ENCODE measurements around the gene CNDP2. TPM values are rescaled to one million over a fixed set of nuclear protein-coding genes. Genes with fewer than 3 reads are reported as not detected.

CNDP2 gene
- total RNA-seq, 1 experiment from 2014 or later, result 310 TPM

- Histone ChIP-seq H3K27me3 (ENCODE audit: control insufficient read depth, insufficient read depth, low read length) (no peaks in the 10 kb centered on the region; the same call in 1 of the 2 replicates), H3K9me3 (ENCODE audit: control insufficient read depth, insufficient read depth, low read depth, low read length) (no peaks in the 10 kb centered on the region), H3K4me3 (ENCODE audit: low read depth in 2 of 2, low read length in 2 of 2) (no peak overlapping the region), H3K27ac (ENCODE audit: low read length) (no peak overlapping the region), H3K4me1 (ENCODE audit: control insufficient read depth, insufficient read depth, low read length) (no peaks in the 10 kb centered on the region), H3K36me3 (ENCODE audit: control insufficient read depth, insufficient read depth, low read length) (no peaks in the 10 kb centered on the region)
- ChIA-PET POLR2A (no interaction called here), CTCF (no interaction called here)
- DNase-seq (ENCODE audit: low read depth, low spot score) (no peak), ATAC-seq (0 out of 2 replicates have a peak, but pooled peaks have one; percentile 10)
- intact Hi-C loops (cut with micrococcal nuclease; ENCODE audit: unreplicated experiment), result no loop called here
- BruUV-seq (replicated peaks), result no TSS peak
- in situ Hi-C loops (cut with HindIII; ENCODE audit: low pct_unique_long_range_greater_than_20kb, low sequenced_read_pairs), result no loop called here
- TF ChIP-seq CTCF (IDR thresholded peaks at IDR 0.05) (no peak), TCF7L2 (IDR thresholded peaks at IDR 0.05; ENCODE audit: low read depth, low read length) (no peak), POLR2AphosphoS5 (IDR thresholded peaks at IDR 0.05; ENCODE audit: low read depth, low read length) (no peak), SIN3A (IDR thresholded peaks at IDR 0.05; ENCODE audit: borderline replicate concordance, insufficient read depth, low read depth, low read length) (no peak)
These were observed 48.6 kb upstream of the CNDP2 start for GRCh38 chr18:74447404-74448152.

GRCh38 chr18:74450626-74451025, 45.5 kb upstream of the CNDP2 start:
- BruUV-seq (replicated peaks), result no TSS peak
- in situ Hi-C loops (cut with HindIII; ENCODE audit: low pct_unique_long_range_greater_than_20kb, low sequenced_read_pairs), result no loop called here

More at GRCh38 chr18:74450626-74451025, 45.5 kb upstream of the CNDP2 start:
- Histone ChIP-seq H3K27ac (ENCODE audit: low read length) (no peak overlapping the region), H3K9me3 (ENCODE audit: control insufficient read depth, insufficient read depth, low read depth, low read length) (no peaks in the 10 kb centered on the region), H3K4me1 (ENCODE audit: control insufficient read depth, insufficient read depth, low read length) (no peaks in the 10 kb centered on the region), H3K4me3 (ENCODE audit: low read depth in 2 of 2, low read length in 2 of 2) (no peak overlapping the region), H3K36me3 (ENCODE audit: control insufficient read depth, insufficient read depth, low read length) (no peaks in the 10 kb centered on the region), H3K27me3 (ENCODE audit: control insufficient read depth, insufficient read depth, low read length) (peaks cover 14% of the 10 kb centered on the region)
- no peak for ATAC-seq
- ChIA-PET POLR2A (interaction anchor here (0.6 kb wide), 3 partner anchors 12 to 1957 kb away, joined by 3 read pairs; no protein-coding TSS in a partner anchor), CTCF (no interaction called here)
- DNase-seq (ENCODE audit: low read depth, low spot score), result no peak
- intact Hi-C loops (cut with micrococcal nuclease; ENCODE audit: unreplicated experiment), result no loop called here
- no peak for TF ChIP-seq CTCF (IDR thresholded peaks at IDR 0.05)
- TF ChIP-seq TCF7L2 (IDR thresholded peaks at IDR 0.05; ENCODE audit: low read depth, low read length), result no peak
- no peak for TF ChIP-seq REST (IDR thresholded peaks at IDR 0.05; ENCODE audit: insufficient read depth in 1 of 2, low read depth in 2 of 2, low read length in 1 of 2)
- no peak for TF ChIP-seq SIN3A (IDR thresholded peaks at IDR 0.05; ENCODE audit: borderline replicate concordance, insufficient read depth, low read depth, low read length)
- no peak for TF ChIP-seq POLR2AphosphoS5 (IDR thresholded peaks at IDR 0.05; ENCODE audit: low read depth, low read length)

Data from Panc1 (cell line).